ENCODE results near the gene ALDH9A1.
A peak's percentile ranks its signal among the peaks of the same experiment; 100 is the strongest.
"Not testable (repeated sequence)": the region's sequence is repeated elsewhere in the genome, so short reads cannot be mapped to it uniquely, and the experiment has no call there.

ALDH9A1 gene

GRCh38 chr1:165726169-165726568 is 27.8 kb upstream of the ALDH9A1 start:
- no peak overlapping the region for H4K91ac ChIP-seq (ENCODE audit: low read depth, low read length)
- no peak overlapping the region for H3K4ac ChIP-seq (ENCODE audit: low read depth, low read length)
- WGBS (ENCODE audit: extremely low coverage, insufficient coverage, insufficient read length) = no CpG with 5 or more reads among the region's 2 CpGs
- DNase-seq = no peak
- H3K18ac ChIP-seq (ENCODE audit: low read length) = no peak overlapping the region
- no peak overlapping the region for H2AFZ ChIP-seq (ENCODE audit: insufficient read depth, low read length, poor library complexity)
- H3K9ac ChIP-seq (ENCODE audit: low read length) = no peak overlapping the region
- no peak overlapping the region for H2BK120ac ChIP-seq (ENCODE audit: insufficient read depth, low read length, poor library complexity)
- no peak overlapping the region for H4K8ac ChIP-seq (ENCODE audit: low read depth, low read length)
- H3K23ac ChIP-seq (ENCODE audit: low read length) = no peak overlapping the region
- H2BK12ac ChIP-seq (ENCODE audit: low read length) = no peak overlapping the region
- H3K14ac ChIP-seq (ENCODE audit: low read length) = no peak overlapping the region
- H3K79me1 ChIP-seq (ENCODE audit: low read length) = no peaks in the 10 kb centered on the region
- H3K27ac ChIP-seq (ENCODE audit: low read depth, low read length) = no peak overlapping the region
- H3K27me3 ChIP-seq (ENCODE audit: insufficient read depth, low read length) = no peaks in the 10 kb centered on the region
- H3K4me2 ChIP-seq (ENCODE audit: low read length) = no peak overlapping the region
- H3K4me3 ChIP-seq (ENCODE audit: low read depth, low read length) = no peak overlapping the region
- H3K36me3 ChIP-seq (ENCODE audit: control insufficient read depth in 1 of 2, insufficient read depth in 2 of 2, low read length in 2 of 2) = peaks cover 2 to 3% of the 10 kb centered on the region in 2 experiments
- no peaks in the 10 kb centered on the region for H3K79me2 ChIP-seq (ENCODE audit: control insufficient read depth, insufficient read depth, low read length, poor library complexity)
- no peak overlapping the region for H2BK5ac ChIP-seq (ENCODE audit: low read depth, low read length, poor library complexity)
- no peaks in the 10 kb centered on the region for H3K4me1 ChIP-seq (ENCODE audit: control insufficient read depth in 1 of 2, insufficient read depth in 2 of 2, low read length in 2 of 2)
- no peak overlapping the region for H2AK5ac ChIP-seq (ENCODE audit: low read length)
- H3K9me3 ChIP-seq (ENCODE audit: insufficient read depth, low read depth, low read length) = no peaks in the 10 kb centered on the region
- no peak overlapping the region for H4K12ac ChIP-seq (ENCODE audit: low read depth, low read length)

GRCh38 chr1:165717918-165718515 is 19.7 kb upstream of the ALDH9A1 start:
- H2BK5ac ChIP-seq (ENCODE audit: low read depth, low read length, poor library complexity) = no peak overlapping the region
- H4K12ac ChIP-seq (ENCODE audit: low read depth, low read length) = no peak overlapping the region
- no peak overlapping the region for H3K4me3 ChIP-seq (ENCODE audit: low read depth, low read length)
- no peaks in the 10 kb centered on the region for H3K4me1 ChIP-seq (ENCODE audit: control insufficient read depth in 1 of 2, insufficient read depth in 2 of 2, low read length in 2 of 2)
- no peak overlapping the region for H3K4me2 ChIP-seq (ENCODE audit: low read length)
- H3K27ac ChIP-seq (ENCODE audit: low read depth, low read length) = no peak overlapping the region
- no peak overlapping the region for H3K23ac ChIP-seq (ENCODE audit: low read length)
- no peaks in the 10 kb centered on the region for H3K9me3 ChIP-seq (ENCODE audit: insufficient read depth, low read depth, low read length)
- H3K4ac ChIP-seq (ENCODE audit: low read depth, low read length) = no peak overlapping the region
- no peak overlapping the region for H3K9ac ChIP-seq (ENCODE audit: low read length)
- H4K8ac ChIP-seq (ENCODE audit: low read depth, low read length) = no peak overlapping the region
- no peak overlapping the region for H2BK120ac ChIP-seq (ENCODE audit: insufficient read depth, low read length, poor library complexity)
- H2AK5ac ChIP-seq (ENCODE audit: low read length) = no peak overlapping the region
- H3K18ac ChIP-seq (ENCODE audit: low read length) = no peak overlapping the region
- H2AFZ ChIP-seq (ENCODE audit: insufficient read depth, low read length, poor library complexity) = no peak overlapping the region
- no peak overlapping the region for H3K14ac ChIP-seq (ENCODE audit: low read length)
- no peaks in the 10 kb centered on the region for H3K27me3 ChIP-seq (ENCODE audit: insufficient read depth, low read length)
- WGBS (ENCODE audit: extremely low coverage, insufficient coverage, insufficient read length) = no CpG with 5 or more reads among the region's 4 CpGs
- peak; percentile 43 to 80 for DNase-seq
- H4K91ac ChIP-seq (ENCODE audit: low read depth, low read length) = no peak overlapping the region
- H2BK12ac ChIP-seq (ENCODE audit: low read length) = no peak overlapping the region
- no peaks in the 10 kb centered on the region for H3K79me2 ChIP-seq (ENCODE audit: control insufficient read depth, insufficient read depth, low read length, poor library complexity)
- H3K79me1 ChIP-seq (ENCODE audit: low read length) = no peaks in the 10 kb centered on the region
- H3K36me3 ChIP-seq (ENCODE audit: control insufficient read depth in 1 of 2, insufficient read depth in 2 of 2, low read length in 2 of 2) = no peaks in the 10 kb centered on the region

- WGBS (ENCODE audit: extremely low coverage, insufficient coverage, insufficient read length) = no CpG with 5 or more reads among the region's 8 CpGs
- H3K27me3 ChIP-seq (ENCODE audit: insufficient read depth, low read length) = not testable (repeated sequence)
Measured at GRCh38 chr1:165716265-165717051, 18.1 kb upstream of the ALDH9A1 start.

GRCh38 chr1:165712764-165713163 is 14.4 kb upstream of the ALDH9A1 start:
- no peak overlapping the region for H3K14ac ChIP-seq (ENCODE audit: low read length)
- no peaks in the 10 kb centered on the region for H3K27me3 ChIP-seq (ENCODE audit: insufficient read depth, low read length)
- no peaks in the 10 kb centered on the region for H3K79me2 ChIP-seq (ENCODE audit: control insufficient read depth, insufficient read depth, low read length, poor library complexity)
- H3K9me3 ChIP-seq (ENCODE audit: insufficient read depth, low read depth, low read length) = no peaks in the 10 kb centered on the region
- H3K9ac ChIP-seq (ENCODE audit: low read length) = no peak overlapping the region
- H2BK5ac ChIP-seq (ENCODE audit: low read depth, low read length, poor library complexity) = no peak overlapping the region
- no peaks in the 10 kb centered on the region for H3K4me1 ChIP-seq (ENCODE audit: control insufficient read depth in 1 of 2, insufficient read depth in 2 of 2, low read length in 2 of 2)
- no peak overlapping the region for H2AFZ ChIP-seq (ENCODE audit: insufficient read depth, low read length, poor library complexity)
- no peak overlapping the region for H4K8ac ChIP-seq (ENCODE audit: low read depth, low read length)
- no peak overlapping the region for H3K18ac ChIP-seq (ENCODE audit: low read length)
- no peak overlapping the region for H4K12ac ChIP-seq (ENCODE audit: low read depth, low read length)
- H3K27ac ChIP-seq (ENCODE audit: low read depth, low read length) = no peak overlapping the region
- no CpG with 5 or more reads among the region's 5 CpGs for WGBS (ENCODE audit: extremely low coverage, insufficient coverage, insufficient read length)
- H3K4ac ChIP-seq (ENCODE audit: low read depth, low read length) = no peak overlapping the region
- H2AK5ac ChIP-seq (ENCODE audit: low read length) = no peak overlapping the region
- no peaks in the 10 kb centered on the region for H3K79me1 ChIP-seq (ENCODE audit: low read length)
- DNase-seq = no peak
- no peaks in the 10 kb centered on the region for H3K36me3 ChIP-seq (ENCODE audit: control insufficient read depth in 1 of 2, insufficient read depth in 2 of 2, low read length in 2 of 2)
- no peak overlapping the region for H3K4me3 ChIP-seq (ENCODE audit: low read depth, low read length)
- H2BK12ac ChIP-seq (ENCODE audit: low read length) = no peak overlapping the region
- H4K91ac ChIP-seq (ENCODE audit: low read depth, low read length) = no peak overlapping the region
- H3K23ac ChIP-seq (ENCODE audit: low read length) = no peak overlapping the region
- H3K4me2 ChIP-seq (ENCODE audit: low read length) = no peak overlapping the region
- H2BK120ac ChIP-seq (ENCODE audit: insufficient read depth, low read length, poor library complexity) = no peak overlapping the region

More at GRCh38 chr1:165716265-165717051, 18.1 kb upstream of the ALDH9A1 start:
- H3K4me1 ChIP-seq (ENCODE audit: control insufficient read depth in 1 of 2, insufficient read depth in 2 of 2, low read length in 2 of 2); H3K27ac ChIP-seq (ENCODE audit: low read depth, low read length); DNase-seq; H3K14ac ChIP-seq (ENCODE audit: low read length); H4K12ac ChIP-seq (ENCODE audit: low read depth, low read length); H3K18ac ChIP-seq (ENCODE audit: low read length); H3K23ac ChIP-seq (ENCODE audit: low read length); H3K79me1 ChIP-seq (ENCODE audit: low read length); H3K79me2 ChIP-seq (ENCODE audit: control insufficient read depth, insufficient read depth, low read length, poor library complexity); H4K8ac ChIP-seq (ENCODE audit: low read depth, low read length); H3K36me3 ChIP-seq (ENCODE audit: control insufficient read depth in 1 of 2, insufficient read depth in 2 of 2, low read length in 2 of 2); H4K91ac ChIP-seq (ENCODE audit: low read depth, low read length); H3K4me2 ChIP-seq (ENCODE audit: low read length); H3K4me3 ChIP-seq (ENCODE audit: low read depth, low read length); H3K4ac ChIP-seq (ENCODE audit: low read depth, low read length); H2BK120ac ChIP-seq (ENCODE audit: insufficient read depth, low read length, poor library complexity); H2AFZ ChIP-seq (ENCODE audit: insufficient read depth, low read length, poor library complexity); H3K9ac ChIP-seq (ENCODE audit: low read length); H2BK12ac ChIP-seq (ENCODE audit: low read length); H3K9me3 ChIP-seq (ENCODE audit: insufficient read depth, low read depth, low read length); H2BK5ac ChIP-seq (ENCODE audit: low read depth, low read length, poor library complexity); H2AK5ac ChIP-seq (ENCODE audit: low read length): not testable (repeated sequence)

Measured in trophoblast cell (in vitro differentiated cells and primary cell).